Activated CD4-positive, alpha-beta T cell treated with anti-CD3 and anti-CD28 coated beads, Interleukin-2, Interleukin-4, amounts not matched to agents 100 ng/mL and 50 ng/mL, durations not matched to agents 16 hours and 8 hours (primary cell): ENCODE data around the gene ELAC1.
"Not testable (repeated sequence)": the region's sequence is repeated elsewhere in the genome, so short reads cannot be mapped to it uniquely, and the experiment has no call there.

Experiments used
- DNase-seq: peaks from one replicate; pipeline ENCODE4 v3.0.0-alpha.2; 2020; ENCODE audit warnings: low spot score

The ELAC1 gene

GRCh38 chr18:50973367-50974126 is 5.7 kb downstream of the ELAC1 start:
- DNase-seq = peak; percentile 49

DNA sequence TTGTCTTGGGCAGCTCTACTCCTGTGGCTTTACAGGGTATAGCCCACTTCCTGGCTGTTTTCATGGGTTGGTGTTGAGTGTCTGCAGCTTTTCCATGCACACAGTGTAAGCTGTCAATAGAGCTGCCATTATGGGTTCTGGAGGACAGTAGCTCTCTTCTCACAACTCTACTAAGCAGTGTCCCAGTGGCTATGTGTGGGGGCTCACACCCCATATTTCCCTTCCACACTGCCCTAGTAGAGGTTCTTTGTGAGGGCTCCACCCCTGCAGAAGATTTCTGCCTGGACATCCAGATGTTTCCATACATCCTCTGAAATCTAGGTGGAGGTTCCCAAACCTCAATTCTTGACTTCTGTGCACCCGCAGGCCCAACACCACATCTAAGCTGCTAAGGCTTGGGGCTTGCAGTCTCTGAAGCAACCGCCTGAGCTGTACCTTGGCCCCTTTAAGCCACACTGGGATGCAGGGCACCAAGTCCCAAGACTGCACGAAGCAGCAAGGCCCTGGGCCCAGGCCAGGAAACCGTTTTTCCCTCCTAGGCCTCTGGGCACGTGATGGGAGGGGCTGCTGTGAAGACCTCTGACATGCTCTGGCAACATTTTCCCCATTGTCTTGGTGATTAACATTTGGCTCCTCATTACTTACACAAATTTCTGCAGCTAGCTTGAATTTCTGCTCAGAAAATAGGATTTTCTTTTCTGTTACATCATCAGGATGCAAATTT is 9.4 kb downstream of the ELAC1 start:
- DNase-seq = no peak

- no peak for DNase-seq
These were observed 13.5 kb downstream of the ELAC1 start for GRCh38 chr18:50981381-50981780.

- no peak for DNase-seq
These were observed 14.4 kb downstream of the ELAC1 start for GRCh38 chr18:50982086-50982801.

DNA sequence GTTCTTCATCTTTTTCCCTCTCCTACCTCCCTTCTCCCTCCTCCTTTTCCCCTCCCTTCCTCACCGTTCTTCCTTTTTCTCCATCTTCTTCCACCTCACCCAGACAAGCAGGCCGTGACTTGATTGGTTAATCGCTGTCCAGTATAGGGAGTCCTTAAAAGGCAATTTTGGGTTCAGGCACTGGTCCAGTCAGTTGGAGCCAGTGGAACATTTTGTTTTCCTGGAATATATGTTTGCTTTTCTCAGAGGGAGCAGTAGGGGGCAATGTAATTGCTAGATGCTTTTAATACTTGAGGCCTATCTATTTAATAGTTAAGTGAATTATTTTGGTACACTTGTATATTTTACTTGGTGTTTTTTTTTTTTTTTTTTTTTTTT is 15.0 kb downstream of the ELAC1 start:
- no peak for DNase-seq

DNA sequence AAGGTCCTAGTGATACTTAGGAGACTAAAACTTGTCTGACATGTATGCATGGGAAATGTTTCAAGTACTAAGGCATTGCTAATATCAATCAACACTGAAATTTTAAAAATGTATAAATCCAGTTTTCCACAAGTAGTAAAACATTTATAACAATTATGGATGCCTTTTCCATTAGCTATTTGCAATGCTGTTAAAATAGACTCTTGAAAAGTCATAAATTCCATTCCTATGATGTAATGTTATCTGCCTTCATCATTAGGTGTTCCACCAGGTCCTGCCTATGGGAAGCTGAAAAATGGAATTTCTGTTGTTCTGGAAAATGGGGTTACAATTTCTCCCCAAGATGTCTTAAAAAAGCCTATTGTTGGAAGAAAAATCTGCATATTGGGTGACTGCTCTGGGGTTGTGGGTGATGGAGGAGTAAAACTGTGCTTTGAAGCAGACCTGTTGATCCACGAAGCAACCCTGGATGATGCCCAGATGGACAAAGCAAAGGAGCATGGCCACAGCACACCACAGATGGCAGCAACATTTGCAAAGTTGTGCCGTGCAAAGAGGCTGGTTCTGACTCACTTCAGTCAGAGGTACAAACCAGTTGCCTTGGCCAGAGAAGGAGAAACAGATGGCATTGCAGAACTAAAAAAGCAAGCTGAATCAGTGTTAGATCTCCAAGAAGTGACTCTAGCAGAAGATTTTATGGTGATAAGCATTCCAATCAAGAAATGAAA is 18.7 kb downstream of the ELAC1 start:
- no peak for DNase-seq

- no peak for DNase-seq
These were observed 19.4 kb downstream of the ELAC1 start for GRCh38 chr18:50987261-50987660.

DNA sequence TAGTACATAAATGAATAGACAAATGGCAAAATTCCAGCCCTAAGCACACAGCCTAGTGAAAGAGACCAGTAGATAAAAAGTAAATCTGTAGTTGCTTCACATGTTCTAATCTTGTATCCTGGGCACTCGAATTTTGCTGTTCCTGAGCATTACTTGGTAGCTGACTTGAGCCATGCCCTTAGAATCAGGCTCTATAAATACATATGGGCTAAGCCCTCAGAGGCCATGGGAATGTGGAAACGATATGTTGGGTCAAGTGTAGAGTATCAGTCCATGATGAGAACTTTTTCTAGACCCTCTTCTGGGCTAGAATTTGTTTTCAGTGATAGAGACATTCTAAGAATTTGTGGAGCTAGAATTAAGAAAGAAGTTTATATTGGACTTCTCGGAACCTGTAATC is 21.9 kb downstream of the ELAC1 start:
- no peak for DNase-seq

DNA sequence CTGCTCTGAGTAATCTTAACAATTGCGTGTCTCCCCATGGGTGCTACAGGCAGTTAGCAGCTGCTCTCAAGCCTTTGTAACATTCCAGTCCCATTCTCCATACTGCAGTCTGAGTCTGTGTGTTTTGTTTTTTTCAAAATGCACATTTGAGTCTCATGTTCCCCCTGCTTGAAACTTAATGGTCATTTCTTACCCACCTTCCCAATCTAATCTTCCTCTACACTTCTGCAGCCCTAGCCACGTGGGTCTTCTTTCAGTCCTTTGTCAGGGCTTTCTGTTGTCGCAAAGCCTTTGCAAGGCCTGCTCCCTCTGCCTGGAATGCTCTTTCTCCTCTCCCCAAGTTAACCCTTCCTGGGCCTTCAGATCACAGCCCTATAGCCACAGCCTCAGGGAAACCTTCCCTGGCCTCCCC is 24.5 kb downstream of the ELAC1 start:
- no peak for DNase-seq

GRCh38 chr18:50994031-50994430 is 26.2 kb downstream of the ELAC1 start:
- no peak for DNase-seq

GRCh38 chr18:51003174-51003573 is 35.3 kb downstream of the ELAC1 start:
- not testable (repeated sequence) for DNase-seq

DNA sequence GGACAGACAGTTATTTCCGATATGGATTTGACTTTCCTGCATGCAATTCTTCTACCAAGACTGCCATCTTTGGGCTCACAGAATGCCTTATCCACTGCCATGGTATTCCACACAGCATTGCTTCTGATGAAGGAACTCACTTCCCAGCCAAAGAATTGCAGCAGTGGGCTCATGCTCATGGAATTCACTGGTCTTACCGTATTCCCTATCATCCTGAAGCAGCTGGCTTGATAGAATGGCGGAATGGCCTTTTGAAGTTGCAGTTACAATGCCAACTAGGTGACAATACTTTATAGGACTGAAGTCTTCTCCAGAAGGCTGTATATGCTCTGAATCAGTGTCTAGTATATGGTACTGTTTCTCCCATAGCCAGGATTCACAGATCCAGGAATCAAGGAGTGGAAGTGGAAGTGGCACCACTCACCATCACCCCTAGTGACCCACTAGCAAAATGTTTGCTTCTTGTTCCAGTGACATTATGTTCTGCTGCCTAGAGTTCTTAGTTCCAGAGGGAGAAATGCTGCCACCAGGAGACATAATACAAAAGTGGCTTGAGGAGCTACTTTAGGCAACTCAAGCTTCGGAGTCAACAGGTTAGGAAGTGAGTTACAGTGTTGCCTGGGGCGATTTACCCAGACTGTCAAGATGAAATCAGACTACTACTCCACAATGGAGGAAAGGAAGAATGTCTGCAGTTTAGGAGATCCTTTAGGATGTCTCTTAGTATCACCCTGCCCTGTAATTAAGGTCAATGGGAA is 38.4 kb downstream of the ELAC1 start:
- DNase-seq = no peak

GRCh38 chr18:51006948-51007789 is 39.3 kb downstream of the ELAC1 start:
- DNase-seq = no peak

GRCh38 chr18:51007790-51008139 is 39.9 kb downstream of the ELAC1 start:
- DNase-seq = no peak

DNA sequence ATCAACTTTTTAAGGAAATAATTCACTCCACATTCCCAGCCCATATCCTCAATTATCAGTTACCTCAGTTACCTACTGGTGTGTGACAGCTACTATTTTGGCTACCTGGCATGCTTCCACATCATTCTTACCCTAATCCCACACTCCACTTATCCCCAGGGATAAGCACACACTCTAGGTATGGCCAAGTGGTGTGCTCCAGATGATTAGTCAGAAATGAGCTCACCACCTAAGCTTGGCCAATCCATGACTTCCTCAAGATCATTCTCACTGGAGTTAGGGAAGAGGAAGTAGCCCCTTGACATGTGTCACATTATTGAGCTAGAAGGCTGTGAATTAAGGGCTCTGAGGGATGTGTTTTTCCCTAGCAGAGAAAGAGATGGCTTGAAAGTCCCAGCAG is 41.2 kb downstream of the ELAC1 start:
- DNase-seq = no peak

DNA sequence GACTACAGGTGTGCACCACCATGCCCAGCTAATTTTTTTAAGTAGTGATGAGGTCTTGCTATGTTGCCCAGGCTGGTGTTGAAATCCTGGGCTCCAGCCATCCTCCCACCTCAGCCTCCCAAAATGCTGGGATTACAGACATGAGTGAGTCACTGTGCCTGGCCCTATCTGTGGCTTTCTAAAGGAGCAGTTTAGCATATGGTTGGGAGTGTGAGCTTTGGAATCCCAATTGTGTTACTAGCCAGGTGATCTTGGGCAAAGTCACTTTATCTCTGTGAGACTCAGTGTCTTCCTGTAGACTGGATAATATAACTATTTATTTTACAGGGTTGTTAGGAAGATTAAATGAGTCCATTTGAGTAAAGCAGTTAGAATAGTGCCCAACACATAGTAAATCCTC is 42.4 kb downstream of the ELAC1 start:
- no peak for DNase-seq

DNA sequence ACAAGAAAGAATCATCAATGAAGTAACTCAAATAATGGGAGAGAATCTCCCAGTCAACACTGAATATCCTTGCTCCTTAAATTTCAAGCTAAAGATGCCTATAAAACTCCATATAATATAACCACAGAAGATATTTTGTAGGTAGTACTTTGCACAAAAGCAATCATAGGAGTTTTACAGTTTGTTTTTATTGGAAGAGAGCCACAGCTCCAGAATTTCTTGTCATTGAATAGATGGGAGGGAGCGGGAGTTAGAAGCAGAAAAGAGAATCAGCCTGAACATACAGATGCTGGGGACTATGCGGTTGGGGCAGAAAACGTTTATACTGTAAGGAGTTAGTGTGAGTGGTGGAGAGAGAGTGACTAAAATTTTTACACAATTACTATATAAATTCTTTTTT is 43.9 kb downstream of the ELAC1 start:
- no peak for DNase-seq

- no peak for DNase-seq
These were observed 44.6 kb downstream of the ELAC1 start for GRCh38 chr18:51012441-51012840.

DNA sequence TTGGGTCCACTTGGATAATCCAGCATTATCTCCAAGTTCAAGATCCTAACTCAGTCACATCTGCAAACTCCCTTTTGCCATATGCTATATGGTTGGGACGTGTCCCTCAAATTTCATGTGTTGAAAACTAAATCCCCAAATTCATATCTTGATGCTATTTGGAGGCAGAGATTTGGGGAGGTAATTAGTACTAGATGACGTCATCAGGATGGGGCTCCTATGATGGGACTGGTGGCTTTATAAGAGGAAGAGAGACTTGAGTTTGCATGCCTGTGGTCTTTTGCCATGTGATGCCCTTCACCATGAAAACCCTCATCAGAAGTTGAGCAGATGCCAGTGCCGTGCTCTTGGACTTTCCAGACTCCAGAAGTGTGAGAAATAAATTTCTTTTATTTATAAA is 45.4 kb downstream of the ELAC1 start:
- DNase-seq = no peak

DNA sequence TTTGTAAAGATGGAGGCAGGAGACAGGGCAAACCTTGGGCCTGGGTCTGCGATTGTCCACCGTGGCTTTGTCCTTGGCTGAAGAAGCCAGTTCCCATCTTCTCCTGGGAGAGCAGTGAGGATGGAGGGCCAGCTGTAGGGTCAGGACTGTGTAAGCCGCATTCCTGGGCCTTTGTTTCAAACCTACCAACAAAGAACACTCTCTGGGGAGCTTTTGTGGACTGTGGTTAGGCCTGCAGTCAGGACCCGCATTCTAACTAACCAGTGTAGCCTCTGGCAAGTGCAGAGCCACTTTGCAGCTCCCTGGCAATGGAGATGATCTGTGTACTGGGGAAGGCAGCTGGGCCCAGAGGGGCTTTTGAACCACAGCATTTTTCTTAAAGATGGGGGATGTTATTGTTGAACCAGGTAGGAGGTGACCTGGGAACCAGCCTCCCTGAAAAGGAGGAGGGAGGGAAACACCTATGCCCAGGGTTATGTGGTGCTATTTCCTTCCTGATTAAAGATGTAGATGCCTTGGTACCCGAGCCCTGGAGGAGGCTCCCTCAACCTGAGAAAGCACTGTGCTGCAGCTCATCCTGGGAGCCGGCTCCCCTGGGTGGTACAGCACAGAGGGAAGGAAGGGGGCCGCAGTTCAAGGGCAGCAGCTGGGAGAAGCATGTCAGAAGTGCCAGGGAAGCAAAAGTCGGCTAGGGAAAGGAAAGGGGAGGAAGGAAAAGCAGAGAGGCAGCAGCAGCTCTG is 49.5 kb downstream of the ELAC1 start:
- DNase-seq = no peak
